Measurements from ENCODE around the gene GMPR2. TPM values are rescaled to one million over a fixed set of nuclear protein-coding genes. Genes with fewer than 3 reads are reported as not detected.
A peak's percentile ranks its signal among the peaks of the same experiment; 100 is the strongest.

Gene GMPR2
- total and polyA plus RNA-seq, 2 of the 13 experiments (the other 11 are each of a cell fraction or from before 2014, with no cell fraction given): 210 to 273 TPM

GRCh38 chr14:24253936-24254335, 21.2 kb downstream of the GMPR2 start (continued):
- 0 out of 2 replicates have a peak, but pooled peaks have one; percentile 27 for TF ChIP-seq ZBTB14 (CRISPR knock-in tag; IDR thresholded peaks at IDR 0.05)

GRCh38 chr14:24254630-24255392, 22.1 kb downstream of the GMPR2 start:
- no peak for DNase-seq (ENCODE audit: low spot score)
- H3K9me3 ChIP-seq (ENCODE audit: low read length): no peaks in the 10 kb centered on the region
- CTCF ChIA-PET (ENCODE audit: low intra/inter-chr PET ratio, low total read pairs): no interaction called here
- POLR2A ChIA-PET: interaction anchor here (1.7 to 13.2 kb wide), 3 partner anchors 12 to 59 kb away, joined by 4 to 254 read pairs (median 40); partner anchors contain the start of genes RABGGTA, TINF2 and TM9SF1
- H4K20me1 ChIP-seq (ENCODE audit: insufficient read depth, low read length): no peaks in the 10 kb centered on the region
- BruUV-seq (replicated peaks): no TSS peak
- intact Hi-C loops (cut with micrococcal nuclease; ENCODE audit: unreplicated experiment) (no loop called here), in situ Hi-C loops (cut with HindIII; ENCODE audit: extremely low pct_ligation_motif_present, low pct_unique_long_range_greater_than_20kb) (no loop called here)
- no peak for ATAC-seq
- H3K9ac ChIP-seq (ENCODE audit: insufficient read depth, low read depth, low read length): no peak overlapping the region
- H3K79me2 ChIP-seq (ENCODE audit: insufficient read depth, low read length): no peaks in the 10 kb centered on the region
- H3K36me3 ChIP-seq (replicated peaks in 1 of 2; ENCODE audit: control insufficient read depth in 1 of 2, insufficient read depth in 2 of 2, low read length in 2 of 2): peaks cover 0 to 1% of the 10 kb centered on the region in 2 experiments; a peak in 1 of 5 replicates
- FAIRE-seq: no peak
- no peak overlapping the region for H3K27ac ChIP-seq (ENCODE audit: extremely low read length, insufficient read depth, low read length)
- H3K4me3 ChIP-seq (replicated peaks in 1 of 3; ENCODE audit: insufficient read depth in 1 of 3, low read depth in 2 of 3, low read length in 3 of 3): no peak overlapping the region
- H3K27me3 ChIP-seq (ENCODE audit: control insufficient read depth in 1 of 2, insufficient read depth in 2 of 2, low read length in 2 of 2): no peaks in the 10 kb centered on the region
- H2AFZ ChIP-seq (ENCODE audit: low read length): no peak overlapping the region
- 96% methylated on average over 19 of the region's 19 CpGs for WGBS (ENCODE audit: low lambda C conversion rate)
- H3K4me1 ChIP-seq (ENCODE audit: insufficient read depth, low read length): peaks cover 39% of the 10 kb centered on the region
- H3K4me2 ChIP-seq (ENCODE audit: low read depth, low read length): no peak overlapping the region
- TF ChIP-seq, protein P1, sequence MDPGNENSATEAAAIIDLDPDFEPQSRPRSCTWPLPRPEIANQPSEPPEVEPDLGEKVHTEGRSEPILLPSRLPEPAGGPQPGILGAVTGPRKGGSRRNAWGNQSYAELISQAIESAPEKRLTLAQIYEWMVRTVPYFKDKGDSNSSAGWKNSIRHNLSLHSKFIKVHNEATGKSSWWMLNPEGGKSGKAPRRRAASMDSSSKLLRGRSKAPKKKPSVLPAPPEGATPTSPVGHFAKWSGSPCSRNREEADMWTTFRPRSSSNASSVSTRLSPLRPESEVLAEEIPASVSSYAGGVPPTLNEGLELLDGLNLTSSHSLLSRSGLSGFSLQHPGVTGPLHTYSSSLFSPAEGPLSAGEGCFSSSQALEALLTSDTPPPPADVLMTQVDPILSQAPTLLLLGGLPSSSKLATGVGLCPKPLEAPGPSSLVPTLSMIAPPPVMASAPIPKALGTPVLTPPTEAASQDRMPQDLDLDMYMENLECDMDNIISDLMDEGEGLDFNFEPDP (CRISPR knock-in tag; conservative IDR thresholded peaks at IDR 0.05): peak; percentile 58; the same call in 1 of the 2 replicates
- TF ChIP-seq FOXK1 (CRISPR knock-in tag; IDR thresholded peaks at IDR 0.05; ENCODE audit: borderline replicate concordance, low read depth): no peak
- TF ChIP-seq RFX1 (IDR thresholded peaks at IDR 0.05): no peak
- peak; percentile 96; the same call in 1 of the 2 replicates for TF ChIP-seq DZIP1 (CRISPR knock-in tag; IDR thresholded peaks at IDR 0.05)
- peak; percentile 25; the same call in 1 of the 2 replicates for TF ChIP-seq NRL (CRISPR knock-in tag; IDR thresholded peaks at IDR 0.05; ENCODE audit: borderline replicate concordance)
- TF ChIP-seq HOXA9 (CRISPR knock-in tag; IDR thresholded peaks at IDR 0.05; ENCODE audit: borderline replicate concordance): 0 out of 2 replicates have a peak, but pooled peaks have one; percentile 40
- TF ChIP-seq TBX3 (IDR thresholded peaks at IDR 0.05; ENCODE audit: borderline replicate concordance): 0 out of 2 replicates have a peak, but pooled peaks have one; percentile 19
- no peak for TF ChIP-seq RBM39 (IDR thresholded peaks at IDR 0.05; ENCODE audit: low read depth, low read length, poor library complexity, severe bottlenecking)
- no peak for TF ChIP-seq ZNF335 (CRISPR knock-in tag; IDR thresholded peaks at IDR 0.05)
- TF ChIP-seq NFIB (CRISPR knock-in tag; IDR thresholded peaks at IDR 0.05; ENCODE audit: borderline replicate concordance): 0 out of 2 replicates have a peak, but pooled peaks have one; percentile 71
- TF ChIP-seq POLR2G (IDR thresholded peaks at IDR 0.05; ENCODE audit: low read depth, low read length): 0 out of 2 replicates have a peak, but pooled peaks have one; percentile 4
- TF ChIP-seq, protein P2, sequence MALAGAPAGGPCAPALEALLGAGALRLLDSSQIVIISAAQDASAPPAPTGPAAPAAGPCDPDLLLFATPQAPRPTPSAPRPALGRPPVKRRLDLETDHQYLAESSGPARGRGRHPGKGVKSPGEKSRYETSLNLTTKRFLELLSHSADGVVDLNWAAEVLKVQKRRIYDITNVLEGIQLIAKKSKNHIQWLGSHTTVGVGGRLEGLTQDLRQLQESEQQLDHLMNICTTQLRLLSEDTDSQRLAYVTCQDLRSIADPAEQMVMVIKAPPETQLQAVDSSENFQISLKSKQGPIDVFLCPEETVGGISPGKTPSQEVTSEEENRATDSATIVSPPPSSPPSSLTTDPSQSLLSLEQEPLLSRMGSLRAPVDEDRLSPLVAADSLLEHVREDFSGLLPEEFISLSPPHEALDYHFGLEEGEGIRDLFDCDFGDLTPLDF (CRISPR knock-in tag; IDR thresholded peaks at IDR 0.05): no peak
- TF ChIP-seq ZNF891 (CRISPR knock-in tag; IDR thresholded peaks at IDR 0.05): peak; percentile 41; the same call in 1 of the 2 replicates
